Heart left ventricle (tissue), 13 donors: Measurements from ENCODE around the gene DSCAML1.

Source experiments
- POLR2A ChIP-seq, 2 donors: fragments of 450-650 bp; IDR thresholded peaks; one replicate each; pipeline ENCODE4 v1.6.1; 2017; ENCODE audit warnings: antibody characterized with exemption in 2 of 2, mild to moderate bottlenecking in 2 of 2, moderate library complexity in 2 of 2
- TF ChIP-seq, protein P1 (sequence below), 12 donors: fragments of 200-600 bp; sonication (generic) in 4 of 12; IDR thresholded peaks; one replicate each; pipeline versions ENCODE4 v1.5.0 to v1.8.0; 2018 to 2022; ENCODE audit warnings: antibody characterized with exemption in 12 of 12, mild to moderate bottlenecking in 5 of 12
- donor health status: ischemic (EF 13 %, LVEDD 7.1; RV severe dilation, severe dysfunction).
- donor health status: DM: no; HTN: yes; CAD: no.
- donor health status: DM: no; HTN: no; CAD: no.
- donor health status: ischemic (EF 25% LVEDD 6.9; RV normal size, moderate dysfunction).
- donor health status: ischemic (EF 25% LVEDD 5.7; RV mildly dilated, moderate dysfunction).
- donor health status: ischemic (EF 35%, LVEDD 5.7; RV mildly dilated, moderate dysfunction).
- donor health status: nonischemic (EF 11% LVEDD 7.7; RV severe dilation, severe dysfunction).
- donor health status: DM: yes; HTN: yes; CAD: no.
- donor health status: PGD.
- donor health status: ischemic (EF 29% LVEDD 5.4; RV normal size, mild dysfunction).
- donor health status: nonischemic (EF 23%, LVEDD 6.1; RV moderate dilation, normal function).

DNA sequence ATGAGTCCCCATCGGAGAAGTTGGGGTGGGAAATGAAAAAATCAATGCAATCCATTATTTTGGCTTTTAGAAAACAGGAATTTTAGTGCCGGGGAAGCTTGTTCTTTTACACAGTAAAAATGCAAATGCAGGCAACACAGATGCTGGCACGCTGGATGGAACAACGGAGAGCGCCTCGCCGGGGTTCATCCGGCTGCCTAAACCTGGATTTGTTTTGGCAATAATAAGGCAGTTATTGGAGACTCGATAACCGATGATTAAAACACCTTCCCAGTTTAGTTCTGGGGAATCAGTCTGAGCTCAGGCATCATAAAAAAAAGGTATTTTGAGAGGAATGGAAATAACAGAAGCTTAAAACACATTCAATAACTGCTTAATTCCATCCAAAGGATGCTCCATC, 2.9 kb downstream of the DSCAML1 start:
- TF ChIP-seq, protein P1, sequence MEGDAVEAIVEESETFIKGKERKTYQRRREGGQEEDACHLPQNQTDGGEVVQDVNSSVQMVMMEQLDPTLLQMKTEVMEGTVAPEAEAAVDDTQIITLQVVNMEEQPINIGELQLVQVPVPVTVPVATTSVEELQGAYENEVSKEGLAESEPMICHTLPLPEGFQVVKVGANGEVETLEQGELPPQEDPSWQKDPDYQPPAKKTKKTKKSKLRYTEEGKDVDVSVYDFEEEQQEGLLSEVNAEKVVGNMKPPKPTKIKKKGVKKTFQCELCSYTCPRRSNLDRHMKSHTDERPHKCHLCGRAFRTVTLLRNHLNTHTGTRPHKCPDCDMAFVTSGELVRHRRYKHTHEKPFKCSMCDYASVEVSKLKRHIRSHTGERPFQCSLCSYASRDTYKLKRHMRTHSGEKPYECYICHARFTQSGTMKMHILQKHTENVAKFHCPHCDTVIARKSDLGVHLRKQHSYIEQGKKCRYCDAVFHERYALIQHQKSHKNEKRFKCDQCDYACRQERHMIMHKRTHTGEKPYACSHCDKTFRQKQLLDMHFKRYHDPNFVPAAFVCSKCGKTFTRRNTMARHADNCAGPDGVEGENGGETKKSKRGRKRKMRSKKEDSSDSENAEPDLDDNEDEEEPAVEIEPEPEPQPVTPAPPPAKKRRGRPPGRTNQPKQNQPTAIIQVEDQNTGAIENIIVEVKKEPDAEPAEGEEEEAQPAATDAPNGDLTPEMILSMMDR (IDR thresholded peaks at IDR 0.05), result no peak
- no peak for TF ChIP-seq POLR2A (IDR thresholded peaks at IDR 0.05)
